SK-N-SH (cell line): ENCODE measurements around the gene LRRC72. TPM values are rescaled to one million over a fixed set of nuclear protein-coding genes. Genes with fewer than 3 reads are reported as not detected.

Experiments
- CTCF ChIA-PET: fragments of 300-600, 350-600 bp; formaldehyde crosslinking; extraction: SDS; loops from one replicate; lab custom pipeline; 2021; lab: Yijun Ruan, JAX
- POLR2A ChIA-PET: fragments of 350-600 bp; sonication (Branson Sonifier 250); formaldehyde crosslinking; extraction: SDS; loops from one replicate; lab custom pipeline; 2020; ENCODE audit warnings: antibody characterized with exemption, inconsistent platforms; lab: Yijun Ruan, JAX
- DNase-seq: peaks from one replicate; pipeline ENCODE4 v3.0.0; 2012
- H2AFZ ChIP-seq: fragments of 200-600 bp; sonication (generic); 2 replicates; pipeline ENCODE4 v1.8.1; 2016; ENCODE audit warnings: antibody characterized with exemption, mild to moderate bottlenecking, low read depth
- H3F3A ChIP-seq: fragments of 200-600 bp; sonication (generic); replicated peaks from 2 replicates; pipeline ENCODE3; 2016; ENCODE audit warnings: antibody characterized with exemption, mild to moderate bottlenecking; ENCODE audit not compliant: insufficient read depth
- H3K27ac ChIP-seq, 2 experiments: fragments of 200-500 bp in 1 of 2; fragments of 200-600 bp in 1 of 2; sonication (Bioruptor generic) in 1 of 2; sonication (generic), shearing (Covaris generic) in 1 of 2; 2 replicates each; pipeline versions ENCODE4 v1.5.1 to v1.6.1; 2014 to 2016; ENCODE audit warnings: low read depth in 2 of 2, inconsistent platforms in 1 of 2, low read length in 1 of 2, mild to moderate bottlenecking in 1 of 2, mixed read lengths in 1 of 2
- H3K27me3 ChIP-seq: fragments of 200-600 bp; sonication (generic), shearing (Covaris generic); 2 replicates; pipeline ENCODE4 v1.6.1; 2016; ENCODE audit warnings: mixed run types; ENCODE audit not compliant: insufficient read depth
- H3K36me3 ChIP-seq, 2 experiments: fragments of 200-500 bp in 1 of 2; fragments of 200-600 bp in 1 of 2; sonication (Bioruptor generic) in 1 of 2; sonication (generic) in 1 of 2; replicated peaks in 1 of 2; 2 replicates each; pipeline versions ENCODE3 to v1.5.1; 2014 to 2016; ENCODE audit warnings: low read length in 1 of 2, mild to moderate bottlenecking in 1 of 2; ENCODE audit not compliant: insufficient read depth in 2 of 2, control insufficient read depth in 1 of 2
- H3K4me1 ChIP-seq, 2 experiments: fragments of 200-500 bp in 1 of 2; fragments of 200-600 bp in 1 of 2; sonication (Bioruptor generic) in 1 of 2; sonication (generic), shearing (Covaris generic) in 1 of 2; 2 replicates each; pipeline versions ENCODE4 v1.5.1 to v1.6.1; 2014 to 2016; ENCODE audit warnings: low read depth in 1 of 2, low read length in 1 of 2, mixed run types in 1 of 2; ENCODE audit not compliant: insufficient read depth in 2 of 2, control insufficient read depth in 1 of 2
- H3K4me2 ChIP-seq: fragments of 200-600 bp; sonication (generic), shearing (Covaris generic); 2 replicates; pipeline ENCODE4 v1.6.1; 2017; ENCODE audit warnings: mixed run types
- H3K4me3 ChIP-seq, 2 experiments: fragments of 200-500 bp in 1 of 2; fragments of 200-600 bp in 1 of 2; sonication (Bioruptor generic) in 1 of 2; sonication (generic), shearing (Covaris generic) in 1 of 2; 2 replicates each; pipeline versions ENCODE4 v1.5.1 to v1.8.1; 2014 to 2016; ENCODE audit warnings: low read depth in 2 of 2, inconsistent platforms in 1 of 2, low read length in 1 of 2, mild to moderate bottlenecking in 1 of 2, mixed read lengths in 1 of 2, moderate library complexity in 1 of 2
- H3K79me2 ChIP-seq: fragments of 200-600 bp; sonication (generic); 2 replicates; pipeline ENCODE4 v1.8.1; 2017; ENCODE audit warnings: mild to moderate bottlenecking; ENCODE audit not compliant: insufficient read depth
- H3K9ac ChIP-seq: fragments of 200-600 bp; sonication (generic); 2 replicates; pipeline ENCODE4 v1.6.1; 2017; ENCODE audit warnings: mixed run types
- H3K9me2 ChIP-seq: fragments of 200-600 bp; sonication (generic); 2 replicates; pipeline ENCODE4 v1.6.1; 2017; ENCODE audit warnings: mixed run types
- H3K9me3 ChIP-seq: fragments of 200-600 bp; sonication (generic); 2 replicates; pipeline ENCODE4 v1.6.1; 2017; ENCODE audit warnings: mixed run types, mild to moderate bottlenecking, moderate library complexity
- H4K20me1 ChIP-seq: fragments of 200-600 bp; sonication (generic); 2 replicates; pipeline ENCODE4 v1.6.1; 2017; ENCODE audit warnings: mild to moderate bottlenecking, mixed run types; ENCODE audit not compliant: insufficient read depth
- EP300 ChIP-seq, 2 experiments: IDR thresholded peaks; 2 replicates each; pipeline versions ENCODE4 v1.4.0 to v1.6.1; 2012; ENCODE audit warnings: borderline replicate concordance in 1 of 2, low read depth in 1 of 2, low read length in 1 of 2
- FOXM1 ChIP-seq: IDR thresholded peaks from 2 replicates; pipeline ENCODE4 v1.4.0; 2012; ENCODE audit warnings: low read depth, mild to moderate bottlenecking
- GABPA ChIP-seq: IDR thresholded peaks from 2 replicates; pipeline ENCODE4 v1.4.0; 2012; ENCODE audit warnings: low read depth, mild to moderate bottlenecking
- IRF3 ChIP-seq: fragments of 150-350 bp; IDR thresholded peaks from 2 replicates; pipeline ENCODE4 v1.6.1; 2016; ENCODE audit warnings: mild to moderate bottlenecking, low read depth, low read length
- MAX ChIP-seq: IDR thresholded peaks from 2 replicates; pipeline ENCODE4 v1.4.0; 2012; ENCODE audit warnings: low read depth
- MEF2A ChIP-seq: IDR thresholded peaks from 2 replicates; pipeline ENCODE4 v1.4.0; 2012; ENCODE audit warnings: low read depth, borderline replicate concordance
- NRF1 ChIP-seq: IDR thresholded peaks from 2 replicates; pipeline ENCODE4 v1.6.1; 2012; ENCODE audit warnings: low read depth, mild to moderate bottlenecking, low read length
- PBX3 ChIP-seq: IDR thresholded peaks from 2 replicates; pipeline ENCODE4; 2012
- RCOR1 ChIP-seq: fragments of 150-350 bp; IDR thresholded peaks from 2 replicates; pipeline ENCODE4 v1.6.1; 2017; ENCODE audit warnings: antibody characterized with exemption, low read length
- REST ChIP-seq: IDR thresholded peaks from 2 replicates; pipeline ENCODE4 v1.6.1; 2012; ENCODE audit warnings: mild to moderate bottlenecking, low read depth, low read length, moderate library complexity
- RXRA ChIP-seq: IDR thresholded peaks from 2 replicates; pipeline ENCODE4 v1.4.0; 2012; ENCODE audit warnings: low read depth, mild to moderate bottlenecking, borderline replicate concordance
- SMC3 ChIP-seq: IDR thresholded peaks from 2 replicates; pipeline ENCODE4 v1.6.1; 2012; ENCODE audit warnings: low read depth, low read length, improper control_type of control experiment
- TAF1 ChIP-seq: IDR thresholded peaks from 2 replicates; pipeline ENCODE4 v1.6.1; 2012; ENCODE audit warnings: low read depth, mild to moderate bottlenecking, low read length, moderate library complexity, borderline replicate concordance
- WGBS: methylation state at CpG from one replicate; pipeline ENCODE4 v1.1.6; 2017; ENCODE audit warnings: low lambda C conversion rate; 5-methylcytosine and 5-hydroxymethylcytosine counted together
- polyA plus RNA-seq, 3 experiments: library from polyadenylated mRNA; depleted of rRNA; stranded (reverse); fragments of >200 nt; gene quantifications; 2 replicates each; pipeline ENCODE4 v1.2.3, GENCODE V29; 2012

The LRRC72 gene
- polyA plus RNA-seq, 1 of the 3 experiments (the other 2 are of a cell fraction), result not detected

- no peak overlapping the region for H2AFZ ChIP-seq
- H3K27me3 ChIP-seq, result no peaks in the 10 kb centered on the region; the same call in 1 of the 2 replicates
- 0 out of 2 replicates have a peak, but pooled peaks cover 3% of the 10 kb centered on the region for H3K9me2 ChIP-seq
- CTCF ChIA-PET, result interaction anchor here (0.8 to 2.0 kb wide), 8 partner anchors 9 to 482 kb away, joined by 3 to 11 read pairs (median 4); no protein-coding TSS in a partner anchor
- no peaks in the 10 kb centered on the region for H3K9me3 ChIP-seq
- no peaks in the 10 kb centered on the region for H3K79me2 ChIP-seq
- H3K4me1 ChIP-seq, result peaks cover 3 to 16% of the 10 kb centered on the region in 2 experiments; a peak in 2 of 4 replicates
- H3K36me3 ChIP-seq, result no peaks in the 10 kb centered on the region
- H4K20me1 ChIP-seq, result no peaks in the 10 kb centered on the region
- no peaks in the 10 kb centered on the region for H3F3A ChIP-seq
- TF ChIP-seq SMC3, result no peak
- no peak for TF ChIP-seq REST
- TF ChIP-seq PBX3, result no peak
- TF ChIP-seq RCOR1, result no peak
- no peak for TF ChIP-seq FOXM1
- TF ChIP-seq GABPA, result no peak
- TF ChIP-seq MAX, result no peak
- no peak for TF ChIP-seq NRF1
- no peak for TF ChIP-seq EP300 (IDR thresholded peaks at IDR 0.05; ENCODE audit: borderline replicate concordance in 1 of 2, low read depth in 1 of 2, low read length in 1 of 2)
- no peak for TF ChIP-seq IRF3
- no peak for TF ChIP-seq RXRA
- TF ChIP-seq TAF1, result no peak
- no peak for TF ChIP-seq MEF2A
- TF ChIP-seq, all 33 proteins: peak for 0
- no peak for DNase-seq
- 47% methylated on average over 3 of the region's 3 CpGs for WGBS
- Histone ChIP-seq H3K4me3 (no peak overlapping the region), H3K4me2 (no peak overlapping the region), H3K27ac (no peak overlapping the region), H3K9ac (no peak overlapping the region)
- POLR2A ChIA-PET, result no interaction called here
Measured at GRCh38 chr7:16559497-16560179, 33.0 kb downstream of the LRRC72 start.
